HG02678 (cell line): ENCODE measurements around the gene DOK5.

Source experiments
- ATAC-seq: cut with Tn5 transposase; IDR thresholded peaks from one replicate; pipeline ENCODE4 v1.9.1; 2021; ENCODE audit warnings: mild to moderate bottlenecking, moderate library complexity; ENCODE audit not compliant: unreplicated experiment

The DOK5 gene

DNA sequence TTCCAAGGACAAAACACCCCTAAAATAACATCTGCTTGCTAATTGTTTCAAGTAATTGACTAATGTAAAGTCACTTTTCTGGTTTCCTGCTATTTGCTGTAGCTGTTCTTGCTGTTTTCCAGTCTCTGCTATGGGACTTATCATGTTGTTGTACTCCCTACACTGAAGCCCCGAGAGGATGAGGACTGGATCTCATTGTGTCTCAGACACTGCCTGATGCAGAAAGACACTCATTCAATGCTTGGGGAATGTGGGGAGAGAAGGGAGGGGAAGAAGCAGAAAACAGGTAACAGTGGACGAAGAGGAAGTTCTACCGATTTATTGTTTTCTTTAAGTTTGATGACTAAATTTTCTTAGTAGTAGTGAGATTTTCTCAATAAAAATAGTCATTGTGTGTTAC is 79.8 kb downstream of the DOK5 start:
- no peak for ATAC-seq

DNA sequence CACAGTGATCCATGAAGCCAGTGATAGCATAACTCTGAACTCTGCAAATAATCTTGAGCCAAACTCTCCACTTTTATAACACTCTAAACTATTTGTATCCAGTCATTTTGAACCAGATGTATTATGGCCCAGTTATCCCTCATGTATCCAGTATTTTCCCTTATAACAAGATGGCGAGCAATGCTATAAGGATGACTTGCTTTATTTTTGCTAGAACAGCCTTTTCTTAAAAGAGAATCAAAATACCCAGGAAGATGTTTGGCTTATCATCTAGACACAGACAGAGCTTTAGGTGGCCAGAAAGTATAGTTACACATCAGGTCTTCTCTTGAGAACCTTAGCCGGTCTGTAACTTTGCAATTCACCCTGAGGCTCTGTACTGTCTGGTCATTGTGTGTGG is 81.0 kb downstream of the DOK5 start:
- ATAC-seq = no peak

DNA sequence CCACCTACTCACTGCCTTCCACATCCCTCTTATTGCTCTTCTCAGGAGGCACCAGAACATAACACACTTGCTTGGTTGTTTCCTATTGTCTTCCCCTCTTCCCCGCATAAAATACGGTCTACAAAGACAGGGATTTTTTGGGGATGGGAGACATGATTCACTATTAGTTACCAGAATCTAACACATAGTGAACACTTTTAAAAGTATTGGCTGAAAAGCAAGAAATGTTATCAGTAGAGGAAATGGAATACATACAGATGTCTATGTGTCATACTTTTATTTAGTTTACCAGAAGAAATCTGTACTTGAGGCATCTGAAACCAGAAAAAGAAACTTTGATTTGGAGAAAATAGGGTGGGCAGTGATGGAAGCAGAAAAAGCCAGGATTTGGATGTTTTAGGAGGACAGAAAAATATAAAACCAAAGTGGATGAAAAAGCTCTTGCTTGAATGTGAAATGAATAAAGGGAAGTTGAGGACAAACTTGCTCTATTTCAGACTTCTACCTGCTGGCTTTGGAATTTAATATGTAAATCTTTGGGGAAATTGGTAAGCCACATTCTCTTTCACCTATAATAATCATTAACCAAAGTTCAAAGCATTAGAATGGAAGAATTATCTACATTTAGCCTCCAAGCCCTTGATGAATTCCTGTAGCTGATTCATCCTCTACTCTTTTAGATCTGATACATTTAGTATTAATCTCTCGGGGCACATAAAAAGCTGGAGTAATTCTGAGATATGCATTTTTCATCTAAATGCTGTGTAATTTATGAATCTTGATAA is 82.6 kb downstream of the DOK5 start:
- no peak for ATAC-seq

DNA sequence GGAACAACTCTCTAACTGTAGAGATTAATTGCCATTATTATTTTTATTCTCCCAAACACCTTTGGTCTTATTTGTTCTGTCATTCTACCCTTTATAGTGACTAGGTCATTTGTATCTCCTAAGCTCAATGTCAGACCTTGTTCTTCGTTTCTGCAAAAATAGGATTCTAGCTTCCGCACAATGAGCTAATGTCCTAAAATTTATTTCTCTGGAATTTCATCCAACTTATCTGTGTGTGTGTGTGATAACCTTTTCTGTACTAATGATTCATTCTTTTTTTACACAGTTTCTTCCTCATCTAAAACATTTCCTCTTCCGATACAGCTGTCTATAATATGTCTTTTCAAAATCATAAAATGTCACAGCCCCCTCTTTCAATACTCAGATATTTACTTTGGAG is 84.5 kb downstream of the DOK5 start:
- no peak for ATAC-seq

DNA sequence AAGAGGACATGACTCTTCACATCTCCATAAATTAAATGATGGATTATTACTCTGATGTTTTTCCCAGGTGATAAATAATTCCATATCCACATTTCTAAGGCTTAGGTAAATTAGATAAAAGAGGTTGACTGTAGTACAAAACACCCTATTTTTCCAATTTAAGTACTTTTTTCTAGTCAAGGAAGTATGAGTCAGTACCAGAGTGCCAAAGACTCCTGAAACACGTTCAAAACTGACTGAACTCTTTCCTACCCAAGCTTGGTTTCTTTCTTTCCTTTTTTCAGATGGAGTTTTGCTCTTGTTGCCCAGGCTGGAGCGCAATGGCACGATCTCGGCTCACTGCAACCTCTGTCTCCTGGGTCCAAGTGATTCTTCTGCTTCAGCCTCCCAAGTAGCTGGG is 85.0 kb downstream of the DOK5 start:
- ATAC-seq = no peak

DNA sequence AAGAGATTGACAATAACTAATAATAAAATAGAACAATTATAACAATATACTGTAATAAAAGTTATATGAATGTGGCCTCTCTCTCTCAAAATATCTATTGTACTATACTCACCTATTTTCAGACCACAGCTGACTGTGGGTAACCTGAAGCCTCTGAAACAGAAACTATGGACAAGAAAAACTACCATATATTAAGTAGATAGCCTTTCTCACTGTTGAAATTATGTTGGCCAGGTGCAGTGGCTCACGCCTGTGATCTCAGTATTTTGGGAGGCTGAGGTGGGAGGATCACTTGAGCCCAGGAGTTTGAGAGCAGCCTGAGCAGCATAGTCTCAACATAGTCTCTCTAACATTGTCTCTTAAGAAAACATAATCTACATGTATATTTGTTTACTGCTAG is 89.9 kb downstream of the DOK5 start:
- no peak for ATAC-seq

DNA sequence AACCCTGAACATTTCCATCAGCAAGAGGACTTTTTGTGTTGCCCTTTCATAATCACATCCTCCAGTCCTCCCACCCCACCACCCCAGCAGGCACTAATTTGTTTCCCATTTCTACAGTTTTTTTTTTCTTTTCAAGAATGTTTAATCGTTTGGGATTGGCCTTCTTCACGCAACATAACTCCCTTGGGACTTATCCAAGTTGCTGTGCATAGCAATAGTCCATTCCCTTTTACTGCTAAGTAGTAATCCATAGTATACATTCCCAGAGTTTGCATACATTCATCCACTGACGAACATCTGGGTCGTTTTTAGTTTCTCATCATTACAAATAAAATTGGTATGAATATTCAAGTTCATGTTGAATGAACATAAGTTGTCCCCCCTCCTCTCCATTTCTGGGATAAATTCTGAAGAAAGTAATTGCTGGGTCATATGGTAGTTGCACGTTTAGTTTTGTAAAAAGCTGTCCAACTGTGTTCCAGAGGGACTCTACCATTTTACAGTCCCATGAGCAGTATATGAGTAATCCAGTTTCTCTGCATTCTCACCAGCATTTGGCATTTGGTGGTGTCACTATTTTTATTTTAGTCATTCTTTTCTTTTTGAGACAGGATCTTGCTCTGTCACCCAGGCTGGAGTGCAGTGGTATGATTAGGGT is 90.8 kb downstream of the DOK5 start:
- ATAC-seq = no peak

DNA sequence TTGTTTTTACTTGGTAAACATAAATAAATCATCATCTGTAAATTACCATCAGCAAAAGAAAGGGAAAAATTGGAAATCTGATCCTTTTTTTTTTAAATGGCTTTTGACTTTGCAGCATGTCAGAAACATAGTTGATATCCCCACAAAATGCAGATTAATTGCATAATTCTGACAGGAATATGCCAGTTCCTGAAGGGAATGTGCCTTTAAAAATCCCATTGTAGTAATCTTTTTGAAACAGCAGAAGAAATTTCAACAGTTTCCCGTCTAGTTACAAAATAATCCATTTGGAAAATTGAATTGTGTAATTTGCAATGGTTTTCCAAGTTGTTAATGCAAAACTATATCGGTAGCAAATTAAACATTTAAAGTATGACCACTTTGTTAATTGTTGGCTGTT is 95.2 kb downstream of the DOK5 start:
- ATAC-seq = no peak

DNA sequence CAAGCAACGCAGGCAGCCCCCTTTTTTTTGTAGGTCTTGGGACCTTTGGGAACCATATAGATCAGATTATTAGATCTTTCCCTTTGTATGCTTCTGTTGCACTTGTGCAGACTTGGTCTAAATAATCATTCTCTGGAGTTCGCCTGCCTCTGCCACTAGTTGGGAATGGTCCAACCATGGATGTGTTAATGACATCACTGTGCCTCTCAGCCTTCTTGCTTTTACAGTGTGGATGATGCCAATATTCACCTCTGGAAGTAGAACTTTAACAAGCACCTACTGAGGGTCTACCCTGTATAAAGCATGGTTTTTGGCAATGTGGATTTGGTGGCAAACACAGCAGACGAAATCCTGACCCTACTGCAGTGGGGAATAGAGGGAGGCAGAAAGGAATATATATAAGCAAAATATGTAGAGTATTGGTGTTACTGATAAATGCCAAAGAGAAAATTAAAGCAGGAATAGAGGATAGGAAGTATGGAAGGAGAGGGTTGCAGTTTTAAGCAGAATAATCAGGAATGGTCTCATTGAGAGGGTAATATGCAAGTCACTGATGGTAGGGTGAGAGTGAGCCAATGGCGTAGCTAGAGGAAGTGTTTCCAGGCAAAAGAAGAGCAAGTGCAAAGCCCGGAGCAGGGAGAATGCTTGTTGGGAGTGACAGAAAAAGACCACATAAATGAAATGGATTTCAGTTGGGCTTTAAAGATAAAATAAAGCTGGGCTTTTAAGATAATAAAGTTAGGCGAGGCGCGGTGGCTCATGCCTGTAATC is 97.5 kb downstream of the DOK5 start:
- ATAC-seq = no peak

DNA sequence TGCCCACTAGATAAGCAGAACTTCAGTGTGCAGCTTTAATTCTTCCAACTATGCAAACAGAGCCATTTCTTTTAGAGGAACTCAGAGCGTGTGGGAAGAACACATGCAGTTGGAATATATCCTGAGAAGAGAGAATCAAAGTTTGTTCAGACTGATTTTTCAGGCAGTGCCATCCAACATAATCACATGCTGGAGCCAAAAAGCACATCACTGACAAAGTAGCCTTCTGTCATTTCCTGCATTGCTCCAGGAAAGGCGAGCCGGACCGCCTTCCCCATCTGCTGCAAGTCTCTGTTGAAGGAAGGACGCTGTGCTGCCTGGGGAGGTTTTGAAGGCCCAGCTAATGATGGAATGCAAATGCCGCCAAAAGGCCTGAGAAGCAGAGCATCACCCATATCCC is 98.4 kb downstream of the DOK5 start:
- no peak for ATAC-seq

DNA sequence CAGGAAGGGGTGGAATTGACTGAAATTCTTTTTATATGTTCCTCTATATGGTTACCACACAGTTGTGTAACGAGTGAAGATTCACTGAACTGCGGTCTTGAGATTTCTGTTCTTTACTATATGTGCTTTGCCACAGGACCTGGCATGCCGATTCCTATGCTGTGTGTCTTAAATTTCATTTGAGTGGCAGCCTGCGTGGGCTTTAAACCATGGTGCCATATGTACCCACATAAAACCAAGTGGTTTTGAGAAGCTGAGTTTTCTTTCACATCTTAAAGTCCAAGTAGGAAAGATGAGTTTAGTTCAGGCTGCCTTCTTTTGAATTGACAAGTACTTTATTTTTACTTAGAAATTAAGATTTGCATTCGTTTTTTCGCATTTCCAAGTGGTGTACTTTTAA is 101.1 kb downstream of the DOK5 start:
- ATAC-seq = no peak

DNA sequence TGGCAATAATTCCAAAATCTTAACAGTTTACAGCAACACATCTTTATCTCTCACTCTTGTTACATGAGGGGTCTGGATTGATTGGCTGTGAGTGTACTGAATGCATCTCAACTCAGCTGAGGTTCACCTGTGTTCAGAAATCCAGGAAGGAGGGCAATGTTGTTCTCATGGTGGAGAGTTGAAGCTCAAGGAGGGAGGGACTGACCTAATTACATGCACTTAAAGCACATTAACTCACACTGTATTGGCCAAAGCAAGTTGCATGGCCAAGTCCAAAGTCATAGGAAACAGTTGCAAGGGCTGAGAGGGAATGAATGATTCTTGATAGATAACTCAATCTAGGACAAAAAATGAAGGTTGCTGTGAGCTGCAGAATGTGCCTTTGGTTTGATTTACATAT is 102.2 kb downstream of the DOK5 start:
- ATAC-seq = no peak

DNA sequence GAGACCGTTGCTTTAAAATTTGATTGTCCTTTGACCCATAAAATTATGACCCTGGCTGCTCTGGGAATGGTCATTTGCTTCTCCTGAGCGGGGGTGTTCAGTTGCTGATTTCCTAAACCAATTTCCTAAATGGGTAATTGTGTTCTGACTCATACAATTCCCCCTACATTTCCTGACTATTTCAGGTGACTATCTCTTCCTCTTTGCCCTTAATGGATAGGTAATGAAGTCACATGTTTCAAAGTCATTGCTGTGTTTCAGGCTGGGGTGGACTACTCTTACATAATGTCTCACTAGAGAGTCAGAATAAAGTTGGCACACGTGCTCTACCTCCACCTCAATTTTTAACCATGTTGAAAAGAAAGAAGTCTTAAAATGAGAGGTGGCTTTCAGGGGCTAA is 109.8 kb downstream of the DOK5 start:
- ATAC-seq = no peak

DNA sequence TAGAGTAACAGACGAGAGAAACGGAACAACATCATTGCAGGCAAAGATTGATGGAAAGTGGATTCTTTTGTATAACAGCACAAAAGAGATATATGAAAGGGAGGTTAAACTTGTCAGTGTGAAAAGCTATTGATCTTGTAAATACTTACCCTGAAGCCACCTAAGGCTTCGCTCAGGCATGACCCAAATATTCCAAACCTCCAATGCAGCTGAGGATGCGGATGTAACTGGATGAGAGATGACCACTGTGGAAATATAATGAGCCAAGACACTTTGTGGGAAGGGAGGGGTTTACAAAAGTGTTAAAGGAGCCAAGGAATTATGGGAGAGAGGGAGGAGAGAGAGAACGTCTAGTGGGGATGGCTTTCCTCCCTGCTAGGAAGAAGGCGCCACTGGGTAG is 112.0 kb downstream of the DOK5 start:
- ATAC-seq = no peak

DNA sequence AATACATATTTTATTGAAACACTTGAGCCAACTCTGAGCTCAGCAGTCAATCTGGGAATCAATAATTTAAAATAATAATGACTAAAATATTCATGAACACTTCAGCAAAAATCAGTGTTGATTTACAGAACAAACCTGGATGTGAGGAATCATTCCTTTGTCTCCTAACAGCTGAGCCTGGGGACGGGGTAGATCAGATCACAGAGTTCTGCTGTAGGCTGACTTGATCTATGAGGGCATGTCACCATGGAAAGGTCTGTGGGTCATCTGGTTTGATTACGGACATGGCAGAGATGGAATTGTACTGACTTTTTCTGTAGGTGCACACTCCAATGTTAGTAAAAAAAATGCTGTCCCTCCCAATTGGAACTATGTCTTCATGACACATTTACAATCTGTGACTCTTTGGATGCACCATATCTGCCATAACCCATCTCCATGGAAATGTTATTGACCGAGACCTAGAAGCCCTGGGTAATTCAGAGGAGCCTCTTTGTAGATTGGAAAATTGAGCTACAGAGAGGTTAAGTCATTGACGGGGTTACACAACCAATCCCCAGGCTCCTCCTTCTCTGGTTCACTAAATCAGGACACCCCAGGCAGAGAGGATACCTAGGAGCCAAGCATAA is 114.1 kb downstream of the DOK5 start:
- ATAC-seq = no peak

DNA sequence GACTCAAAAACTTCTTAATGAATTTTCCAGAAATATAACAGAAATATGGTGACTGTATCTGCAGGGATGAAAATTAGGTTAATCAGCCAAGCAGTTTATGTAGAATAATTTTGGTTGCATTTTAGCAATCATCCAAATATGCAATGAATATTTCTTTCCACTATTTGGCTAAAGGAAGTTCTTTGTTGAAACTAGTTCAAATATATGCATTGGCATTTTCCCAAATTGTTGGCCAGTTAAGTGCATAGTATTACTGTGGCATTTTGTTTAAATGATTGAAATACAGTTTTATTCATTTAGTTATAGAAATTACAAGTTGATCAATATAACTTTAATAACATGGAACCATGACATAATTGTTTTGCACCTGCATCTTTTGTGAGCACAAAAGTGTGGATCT is 115.5 kb downstream of the DOK5 start:
- no peak for ATAC-seq

DNA sequence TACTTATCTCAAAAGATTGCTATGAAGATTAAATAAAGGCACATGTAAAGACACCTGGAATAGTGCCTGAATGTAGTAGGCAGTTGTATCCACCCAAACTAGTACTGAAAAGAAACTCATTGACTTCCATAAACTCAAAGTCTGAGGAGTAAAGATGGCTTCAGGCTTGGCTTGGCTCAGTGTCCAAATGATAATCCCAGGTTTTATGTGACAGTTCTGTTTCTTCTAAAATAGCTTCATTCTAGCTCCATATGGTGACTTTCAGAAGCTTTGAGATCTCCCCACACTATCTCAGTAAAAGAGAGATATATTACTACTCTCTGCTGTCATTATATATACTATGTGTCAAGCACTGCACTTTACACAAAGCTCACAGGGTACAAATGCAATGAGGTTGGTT is 121.3 kb downstream of the DOK5 start:
- no peak for ATAC-seq

DNA sequence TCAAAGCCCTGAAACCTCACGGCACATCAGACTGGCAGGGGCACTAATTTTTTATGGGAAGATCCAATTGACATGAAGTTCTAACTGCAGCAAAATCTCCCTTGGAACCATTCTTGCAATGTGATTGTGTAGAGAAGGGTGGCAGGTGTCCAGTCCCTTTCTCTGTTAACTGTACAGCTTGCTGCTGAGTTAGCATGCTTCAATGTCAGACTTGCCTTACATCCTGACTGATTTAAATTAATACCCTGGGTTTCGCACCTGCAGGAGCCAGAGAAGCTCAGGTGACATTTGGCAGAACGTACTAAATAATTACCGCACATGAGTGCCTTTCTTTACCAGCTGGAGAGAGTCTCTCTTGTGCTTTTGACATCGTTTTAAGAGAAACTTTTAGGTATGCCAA is 123.0 kb downstream of the DOK5 start:
- ATAC-seq = no peak

DNA sequence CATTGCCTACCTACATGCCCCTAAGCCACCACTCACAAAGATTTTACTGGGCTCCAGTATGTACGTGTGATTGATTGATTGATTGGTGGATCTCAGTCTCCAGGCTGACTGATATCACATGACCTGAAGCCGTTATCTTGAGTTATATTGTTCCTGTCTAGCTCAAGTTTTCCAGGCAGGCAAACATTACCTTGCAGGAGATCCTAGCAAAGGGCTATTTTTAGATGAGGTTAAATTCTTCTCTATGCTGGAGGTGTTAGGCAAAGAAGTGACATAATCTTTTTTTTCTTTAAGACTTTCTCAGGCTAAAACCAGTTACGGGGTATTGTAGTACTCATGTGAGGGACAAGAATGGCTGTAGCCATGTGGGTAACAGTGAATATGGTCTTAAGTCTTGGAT is 125.2 kb downstream of the DOK5 start:
- no peak for ATAC-seq

DNA sequence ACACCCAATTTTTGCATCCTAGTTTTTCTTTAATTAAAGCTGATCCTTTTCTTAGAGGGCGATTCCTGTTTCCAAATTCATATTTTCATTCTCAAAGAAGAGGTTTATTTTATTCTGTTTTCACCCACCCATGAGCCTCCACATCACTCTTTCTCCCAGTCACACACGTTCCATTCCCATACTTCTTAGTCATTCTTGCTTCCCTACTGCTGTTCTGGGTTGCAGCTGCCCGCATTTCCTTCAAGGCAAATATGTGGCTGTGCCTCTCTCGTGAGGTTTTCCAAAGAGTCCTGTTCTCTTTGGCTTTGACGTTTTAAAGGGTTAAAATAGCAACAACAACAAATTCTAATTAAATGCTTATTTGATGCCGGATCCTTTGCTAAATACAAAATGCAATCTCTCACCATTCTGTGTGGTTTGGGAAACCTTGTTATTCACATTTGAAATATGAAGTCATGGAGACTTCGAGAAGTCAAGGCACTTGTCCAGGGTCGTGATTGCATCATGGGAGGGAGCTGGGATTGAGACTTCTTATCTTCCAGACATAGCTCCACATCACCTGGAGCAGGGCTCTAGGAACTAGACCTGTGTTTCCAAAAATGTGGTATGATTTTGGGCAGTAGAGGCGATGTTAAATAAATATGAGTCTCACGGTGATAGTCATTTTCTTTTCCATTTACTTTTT is 126.6 kb downstream of the DOK5 start:
- no peak for ATAC-seq

DNA sequence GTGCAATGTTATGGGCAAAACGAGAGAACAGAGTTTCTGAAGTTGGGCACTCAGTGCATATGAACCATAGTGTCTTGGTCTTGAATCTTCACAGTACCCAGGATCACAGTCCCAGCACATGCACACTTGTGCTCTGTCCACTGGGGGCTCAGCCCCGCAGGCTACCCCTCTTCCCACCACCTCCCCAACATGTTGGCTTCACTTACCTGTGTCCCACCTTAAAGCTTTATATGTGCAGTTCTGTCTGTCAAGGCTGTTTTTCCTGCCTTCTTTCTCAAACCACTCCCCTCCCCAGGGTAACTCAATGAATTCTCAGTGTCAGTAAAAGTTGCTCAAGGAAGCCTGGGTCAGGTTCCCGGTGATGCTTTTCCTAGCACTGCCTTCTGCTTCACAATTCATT is 129.9 kb downstream of the DOK5 start:
- ATAC-seq = no peak
